HEK293T (cell line): Measurements from ENCODE around the gene PLCXD3.
A peak's percentile ranks its signal among the peaks of the same experiment; 100 is the strongest.

ENCODE experiments used
- CTCF ChIA-PET: fragments of 350-600 bp; formaldehyde crosslinking; extraction: SDS; loops from one replicate; lab custom pipeline; 2021; ENCODE audit warnings: antibody characterized with exemption, inconsistent platforms; lab: Yijun Ruan, JAX
- POLR2A ChIA-PET: fragments of 350-600 bp; formaldehyde crosslinking; extraction: SDS; loops from one replicate; lab custom pipeline; 2020; ENCODE audit warnings: antibody characterized with exemption, inconsistent platforms; lab: Yijun Ruan, JAX
- DNase-seq: peaks from one replicate; pipeline ENCODE4 v3.0.0; 2012; ENCODE audit warnings: mixed read lengths; ENCODE audit errors: extremely low spot score
- ARNT ChIP-seq: fragments of 450-650 bp; IDR thresholded peaks from 2 replicates; pipeline ENCODE4 v1.6.1; 2017; ENCODE audit warnings: mild to moderate bottlenecking
- BHLHE40 ChIP-seq: fragments of 450-650 bp; IDR thresholded peaks from 2 replicates; pipeline ENCODE4 v1.6.1; 2016; ENCODE audit warnings: mild to moderate bottlenecking, moderate library complexity, borderline replicate concordance
- CTBP1 ChIP-seq: fragments of 450-650 bp; IDR thresholded peaks from 2 replicates; pipeline ENCODE4 v1.6.1; 2016; ENCODE audit warnings: borderline replicate concordance
- ELF4 ChIP-seq: fragments of 450-650 bp; IDR thresholded peaks from 2 replicates; pipeline ENCODE4 v1.6.1; 2017; ENCODE audit warnings: antibody characterized with exemption
- FOXA1 ChIP-seq: fragments of 450-650 bp; IDR thresholded peaks from 2 replicates; pipeline ENCODE4 v1.6.1; 2016; ENCODE audit warnings: mild to moderate bottlenecking
- FOXK2 ChIP-seq: fragments of 450-650 bp; IDR thresholded peaks from 2 replicates; pipeline ENCODE4 v1.6.1; 2016; ENCODE audit warnings: mild to moderate bottlenecking
- FOXM1 ChIP-seq: fragments of 450-650 bp; IDR thresholded peaks from 2 replicates; pipeline ENCODE4 v1.6.1; 2017; ENCODE audit warnings: mild to moderate bottlenecking, borderline replicate concordance
- HDGF ChIP-seq: fragments of 450-650 bp; IDR thresholded peaks from 2 replicates; pipeline ENCODE4 v1.6.1; 2017; ENCODE audit warnings: antibody characterized with exemption, borderline replicate concordance
- L3MBTL2 ChIP-seq: fragments of 450-650 bp; conservative IDR thresholded peaks from 2 replicates; pipeline ENCODE4 v1.6.1; 2016; ENCODE audit warnings: mild to moderate bottlenecking
- LEF1 ChIP-seq: fragments of 450-650 bp; IDR thresholded peaks from 2 replicates; pipeline ENCODE4 v1.6.1; 2017; ENCODE audit warnings: mild to moderate bottlenecking, borderline replicate concordance
- NFRKB ChIP-seq: fragments of 450-650 bp; IDR thresholded peaks from 2 replicates; pipeline ENCODE4 v1.6.1; 2016; ENCODE audit warnings: mild to moderate bottlenecking, moderate library complexity
- SP1 ChIP-seq: fragments of 450-650 bp; IDR thresholded peaks from 2 replicates; pipeline ENCODE4 v1.6.1; 2017
- SUZ12 ChIP-seq: fragments of 450-650 bp; IDR thresholded peaks from 2 replicates; pipeline ENCODE4 v1.6.1; 2016; ENCODE audit warnings: mild to moderate bottlenecking
- TARDBP ChIP-seq: fragments of 450-650 bp; IDR thresholded peaks from 2 replicates; pipeline ENCODE4 v1.6.1; 2016
- ZNF384 ChIP-seq: fragments of 450-650 bp; IDR thresholded peaks from 2 replicates; pipeline ENCODE4 v1.6.1; 2016
- TF ChIP-seq, protein P1 (sequence below): fragments of 450-650 bp; IDR thresholded peaks from 2 replicates; pipeline ENCODE4 v1.6.1; 2016

PLCXD3 gene

GRCh38 chr5:41510176-41510831, at the start of gene PLCXD3:
Gene PLCXD3, minus strand, starts transcription at chr5:41510601. Its CDS starts 75 bp downstream, at chr5:41510526.
- CTCF ChIA-PET: interaction anchor here (0.6 kb wide), 1 partner anchor 33 kb away, joined by 6 read pairs; no protein-coding TSS in a partner anchor
- DNase-seq: no peak
- POLR2A ChIA-PET: no interaction called here
- no peak for TF ChIP-seq FOXM1
- TF ChIP-seq CTBP1: no peak
- no peak for TF ChIP-seq SP1
- no peak for TF ChIP-seq TARDBP
- no peak for TF ChIP-seq LEF1
- TF ChIP-seq, protein P1, sequence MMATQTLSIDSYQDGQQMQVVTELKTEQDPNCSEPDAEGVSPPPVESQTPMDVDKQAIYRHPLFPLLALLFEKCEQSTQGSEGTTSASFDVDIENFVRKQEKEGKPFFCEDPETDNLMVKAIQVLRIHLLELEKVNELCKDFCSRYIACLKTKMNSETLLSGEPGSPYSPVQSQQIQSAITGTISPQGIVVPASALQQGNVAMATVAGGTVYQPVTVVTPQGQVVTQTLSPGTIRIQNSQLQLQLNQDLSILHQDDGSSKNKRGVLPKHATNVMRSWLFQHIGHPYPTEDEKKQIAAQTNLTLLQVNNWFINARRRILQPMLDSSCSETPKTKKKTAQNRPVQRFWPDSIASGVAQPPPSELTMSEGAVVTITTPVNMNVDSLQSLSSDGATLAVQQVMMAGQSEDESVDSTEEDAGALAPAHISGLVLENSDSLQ: no peak
- TF ChIP-seq FOXK2: no peak
- no peak for TF ChIP-seq SUZ12
- TF ChIP-seq ARNT: no peak
- TF ChIP-seq HDGF: no peak
- TF ChIP-seq ELF4: no peak

DNA sequence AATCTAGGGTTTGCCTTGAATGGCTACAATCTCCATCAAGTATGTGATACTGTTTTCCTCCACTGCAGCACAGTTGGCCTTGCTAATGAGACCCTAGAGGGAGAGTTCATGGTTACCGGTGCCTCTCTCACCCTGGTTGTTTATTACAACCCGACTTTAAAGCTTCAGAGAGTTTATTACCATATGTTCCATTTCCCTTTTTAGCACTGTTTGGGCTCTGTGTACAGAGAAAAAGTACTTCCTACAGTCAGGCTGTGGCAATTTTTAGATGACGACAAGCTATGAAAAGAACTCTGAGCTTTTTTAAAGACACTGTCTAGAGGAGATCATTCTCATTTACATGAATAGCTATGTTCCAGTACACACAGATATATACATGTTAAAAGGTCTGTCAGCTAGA, 48.8 kb upstream of the PLCXD3 start:
- no peak for DNase-seq
- CTCF ChIA-PET: no interaction called here
- POLR2A ChIA-PET: no interaction called here
- TF ChIP-seq SP1 (no peak), HDGF (no peak), LEF1 (no peak), ELF4 (no peak), FOXM1 (no peak), FOXK2 (no peak), TARDBP (no peak), ARNT (no peak), L3MBTL2 (no peak), CTBP1 (no peak), SUZ12 (no peak), ZNF384 (no peak), FOXA1 (no peak), BHLHE40 (no peak)
- TF ChIP-seq, protein P1: no peak

DNA sequence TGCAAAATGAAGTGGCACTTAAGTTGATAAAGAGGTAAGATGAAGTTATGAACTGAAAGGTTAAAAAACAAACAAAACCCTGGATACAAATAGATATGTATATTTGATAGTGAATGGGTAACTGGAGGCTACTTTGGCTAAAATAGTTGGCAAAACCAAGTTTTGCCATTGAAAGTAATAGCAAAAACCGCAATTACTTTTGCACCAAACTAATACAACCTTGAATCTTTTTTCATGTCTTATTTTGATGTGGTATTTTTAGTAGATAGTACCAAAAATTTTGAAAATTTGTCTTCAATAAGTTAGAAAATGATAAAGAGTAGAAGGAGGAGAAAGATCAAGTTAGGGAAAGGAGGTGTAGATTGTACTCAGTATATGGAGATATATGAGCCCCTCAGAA, 47.9 kb upstream of the PLCXD3 start:
- TF ChIP-seq ELF4 (peak; percentile 76), TARDBP (no peak), FOXK2 (no peak)
- no peak for DNase-seq
- POLR2A ChIA-PET: no interaction called here
- CTCF ChIA-PET: no interaction called here

- ChIA-PET POLR2A (no interaction called here), CTCF (no interaction called here)
- no peak for TF ChIP-seq SP1
- no peak for TF ChIP-seq CTBP1
- TF ChIP-seq, protein P1: no peak
- TF ChIP-seq ZNF384: no peak
- TF ChIP-seq FOXA1: no peak
- TF ChIP-seq NFRKB: no peak
- no peak for TF ChIP-seq ELF4
- TF ChIP-seq FOXM1: no peak
- no peak for TF ChIP-seq L3MBTL2
- TF ChIP-seq FOXK2: no peak
- TF ChIP-seq BHLHE40: no peak
- TF ChIP-seq ARNT: no peak
- no peak for TF ChIP-seq LEF1
- no peak for TF ChIP-seq HDGF
- TF ChIP-seq TARDBP: no peak
- no peak for DNase-seq
Observed at GRCh38 chr5:41547991-41548390, 37.6 kb upstream of the PLCXD3 start.

GRCh38 chr5:41542183-41542582, 31.8 kb upstream of the PLCXD3 start:
- no peak for DNase-seq
- CTCF ChIA-PET: no interaction called here
- TF ChIP-seq LEF1: no peak
- TF ChIP-seq CTBP1: no peak
- TF ChIP-seq SUZ12: no peak
- no peak for TF ChIP-seq FOXK2
- TF ChIP-seq L3MBTL2: no peak
- POLR2A ChIA-PET: no interaction called here

DNA sequence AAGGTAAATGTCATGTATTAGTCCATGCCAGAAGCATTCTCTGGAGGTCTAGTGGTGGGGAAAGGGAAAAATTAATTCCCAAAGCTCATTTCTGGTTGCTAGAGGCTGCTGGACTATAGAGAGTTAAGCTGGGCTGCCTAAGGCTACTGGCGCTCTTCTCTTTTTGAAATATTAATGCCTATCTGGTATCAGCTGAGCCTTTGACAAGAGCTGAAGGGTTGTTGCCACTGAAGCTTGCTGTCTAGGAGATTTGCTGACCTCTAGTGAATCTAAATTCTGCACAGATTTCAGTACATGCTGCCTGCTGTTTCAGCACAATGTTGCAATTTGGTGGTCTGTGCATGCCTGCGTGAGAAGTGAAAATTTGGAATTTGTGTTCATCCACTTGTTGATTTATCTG, 29.1 kb upstream of the PLCXD3 start:
- no peak for DNase-seq
- TF ChIP-seq LEF1 (no peak), ARNT (no peak), ELF4 (no peak), HDGF (no peak), NFRKB (no peak), TARDBP (no peak), ZNF384 (no peak), SUZ12 (no peak), FOXK2 (no peak), CTBP1 (no peak), FOXM1 (no peak)
- TF ChIP-seq, protein P1: no peak
- POLR2A ChIA-PET: no interaction called here
- CTCF ChIA-PET: interaction anchor here (0.6 kb wide), 1 partner anchor 1350 kb away, joined by 4 read pairs; no protein-coding TSS in a partner anchor
